Lung (tissue), 12 donors: Measurements from ENCODE around the gene NHSL1. TPM values are rescaled to one million over a fixed set of nuclear protein-coding genes. Genes with fewer than 3 reads are reported as not detected.

Experiments
- ATAC-seq: fragments of 200-7000 bp; cut with Tn5 transposase; one replicate; pipeline ENCODE4 v1.9.1; 2020; ENCODE audit warnings: moderate number of reproducible peaks; ENCODE audit not compliant: insufficient read depth, low FRiP score
- DNase-seq, 3 donors: peaks; one replicate each; pipeline ENCODE4 v3.0.0-alpha.2; 2013 to 2017
- H3K27ac ChIP-seq, 2 donors: one replicate each; pipeline ENCODE4 v1.5.1; 2013; ENCODE audit warnings: mild to moderate bottlenecking in 2 of 2, moderate library complexity in 2 of 2, control low read depth in 1 of 2, inconsistent platforms in 1 of 2, low read depth in 1 of 2, low read length in 1 of 2
- H3K27me3 ChIP-seq, 3 donors: one replicate each; pipeline ENCODE4 v1.5.1; 2013; ENCODE audit warnings: low read length in 2 of 3; ENCODE audit not compliant: control insufficient read depth in 3 of 3, insufficient read depth in 3 of 3
- H3K36me3 ChIP-seq, 4 donors: one replicate each; pipeline ENCODE4 v1.5.1; 2013; ENCODE audit warnings: low read length in 4 of 4, mild to moderate bottlenecking in 1 of 4, moderate library complexity in 1 of 4; ENCODE audit not compliant: control insufficient read depth in 4 of 4, insufficient read depth in 4 of 4
- H3K4me1 ChIP-seq, 5 donors: one replicate each; pipeline ENCODE4 v1.5.1; 2013; ENCODE audit warnings: low read length in 5 of 5, mild to moderate bottlenecking in 2 of 5, moderate library complexity in 1 of 5; ENCODE audit not compliant: control insufficient read depth in 5 of 5, insufficient read depth in 5 of 5
- H3K4me3 ChIP-seq: one replicate; pipeline ENCODE4 v1.5.1; 2013; ENCODE audit warnings: mild to moderate bottlenecking, control low read depth, moderate library complexity
- H3K9ac ChIP-seq, 2 donors: one replicate each; pipeline ENCODE4 v1.5.1; 2013; ENCODE audit warnings: low read length in 2 of 2, control low read depth in 1 of 2; ENCODE audit not compliant: insufficient read depth in 1 of 2
- H3K9me3 ChIP-seq, 4 donors: one replicate each; pipeline ENCODE4 v1.5.1; 2013; ENCODE audit warnings: low read length in 3 of 4, mild to moderate bottlenecking in 1 of 4, moderate library complexity in 1 of 4; ENCODE audit not compliant: control insufficient read depth in 4 of 4, insufficient read depth in 3 of 4
- WGBS, 2 donors: extraction: QIAGEN DNeasy Blood & Tissue Kit; methylation state at CpG; one replicate each; pipeline ENCODE4 v1.1.7; 2013; 5-methylcytosine and 5-hydroxymethylcytosine counted together
- polyA plus RNA-seq, 2 donors: library from polyadenylated mRNA; stranded (reverse); fragments of 200-250 nt; gene quantifications; one replicate each; pipeline ENCODE4 v1.2.1, GENCODE V29; 2013
- total RNA-seq, 2 donors: library from RNA; depleted of rRNA in 1 of 2; stranded (reverse); fragments of >200 nt in 1 of 2; gene quantifications; one replicate each; pipeline ENCODE4 v1.2.1, GENCODE V29; 2014 to 2021
- TF ChIP-seq, protein P1 (sequence below): IDR thresholded peaks from 2 replicates; pipeline ENCODE4 v1.5.1; 2012; ENCODE audit warnings: mild to moderate bottlenecking; ENCODE audit errors: control extremely low read depth, extremely low read depth
- donor health status: control.
- donor health status: control.
- donor health status: Bipolar disorder and iron deficiency.
- donor health status: healthy.
- donor health status: DM: yes; HTN: yes; CAD: no.

Gene NHSL1
- total and polyA plus RNA-seq, 4 donors: 5.2 to 53.7 (median 30.4) TPM

DNA sequence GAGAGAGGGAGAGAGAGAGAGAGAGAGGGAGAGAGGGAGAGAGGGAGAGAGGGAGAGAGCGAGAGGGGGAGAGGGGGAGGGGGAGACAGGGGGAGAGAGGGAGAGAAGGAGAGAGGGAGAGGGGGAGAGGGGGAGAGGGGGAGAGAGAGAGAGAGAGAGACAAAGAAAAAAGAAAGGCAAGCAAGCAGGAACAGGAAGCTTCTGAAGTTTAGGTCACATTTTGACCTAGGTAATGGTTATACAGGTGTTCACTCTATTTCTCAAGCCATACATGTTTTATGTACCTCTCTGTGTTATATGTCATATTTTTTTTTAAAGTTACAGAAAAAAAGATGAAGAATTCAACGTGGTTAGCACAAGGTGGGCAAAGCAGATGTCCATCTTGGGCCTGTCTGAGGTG is 9.4 kb downstream of the NHSL1 start:
- WGBS, 2 donors: 67 to 76% methylated on average over 1 of the region's 2 CpGs

DNA sequence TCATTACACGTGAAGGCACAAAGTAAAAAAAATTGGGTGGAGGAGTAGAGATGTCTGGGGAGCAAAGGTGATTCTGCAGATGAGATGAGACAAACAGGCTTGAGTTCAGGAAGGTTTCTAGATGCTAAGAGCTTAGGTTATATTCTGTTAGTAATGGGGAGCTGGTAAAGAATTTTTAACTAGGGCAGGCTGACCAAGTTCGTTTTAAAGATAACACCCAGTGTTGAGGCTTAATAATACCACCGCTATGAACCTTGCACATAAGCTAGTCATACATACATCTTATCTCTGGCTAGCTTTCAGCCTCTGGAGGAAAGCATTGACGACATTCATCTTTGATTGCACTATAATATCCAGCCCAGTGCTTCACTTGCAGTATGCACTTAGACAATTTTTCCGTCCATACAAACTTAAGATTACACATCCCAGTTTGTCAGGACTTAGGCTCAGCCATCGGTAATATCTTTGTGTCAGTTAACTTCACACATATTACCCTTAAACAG is 12.1 kb downstream of the NHSL1 start:
- H3K27ac ChIP-seq: peak overlapping the region in 1 of 2 donors; percentile 77
- H3K9ac ChIP-seq: no peak overlapping the region
- no peaks in the 10 kb centered on the region for H3K9me3 ChIP-seq
- TF ChIP-seq, protein P1, sequence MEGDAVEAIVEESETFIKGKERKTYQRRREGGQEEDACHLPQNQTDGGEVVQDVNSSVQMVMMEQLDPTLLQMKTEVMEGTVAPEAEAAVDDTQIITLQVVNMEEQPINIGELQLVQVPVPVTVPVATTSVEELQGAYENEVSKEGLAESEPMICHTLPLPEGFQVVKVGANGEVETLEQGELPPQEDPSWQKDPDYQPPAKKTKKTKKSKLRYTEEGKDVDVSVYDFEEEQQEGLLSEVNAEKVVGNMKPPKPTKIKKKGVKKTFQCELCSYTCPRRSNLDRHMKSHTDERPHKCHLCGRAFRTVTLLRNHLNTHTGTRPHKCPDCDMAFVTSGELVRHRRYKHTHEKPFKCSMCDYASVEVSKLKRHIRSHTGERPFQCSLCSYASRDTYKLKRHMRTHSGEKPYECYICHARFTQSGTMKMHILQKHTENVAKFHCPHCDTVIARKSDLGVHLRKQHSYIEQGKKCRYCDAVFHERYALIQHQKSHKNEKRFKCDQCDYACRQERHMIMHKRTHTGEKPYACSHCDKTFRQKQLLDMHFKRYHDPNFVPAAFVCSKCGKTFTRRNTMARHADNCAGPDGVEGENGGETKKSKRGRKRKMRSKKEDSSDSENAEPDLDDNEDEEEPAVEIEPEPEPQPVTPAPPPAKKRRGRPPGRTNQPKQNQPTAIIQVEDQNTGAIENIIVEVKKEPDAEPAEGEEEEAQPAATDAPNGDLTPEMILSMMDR: no peak
- ATAC-seq (no peak), DNase-seq (no peak)
- no peak overlapping the region for H3K4me3 ChIP-seq
- H3K36me3 ChIP-seq: peaks cover 0 to 8% (median under 1%) of the 10 kb centered on the region in 4 donors
- no peaks in the 10 kb centered on the region for H3K27me3 ChIP-seq
- peaks cover 0 to 41% (median 8%) of the 10 kb centered on the region in 5 donors for H3K4me1 ChIP-seq
- 89 to 96% methylated on average over 6 of the region's 6 CpGs for WGBS, 2 donors

More for the DNA sequence above, 9.4 kb downstream of the NHSL1 start:
- DNase-seq: no peak
- Histone ChIP-seq H3K9me3 (no peaks in the 10 kb centered on the region), H3K27ac (no peak overlapping the region), H3K27me3 (no peaks in the 10 kb centered on the region), H3K4me3 (no peak overlapping the region), H3K36me3 (peaks cover 0 to 4% (median under 1%) of the 10 kb centered on the region in 4 donors), H3K9ac (no peak overlapping the region), H3K4me1 (peaks cover 0 to 41% (median 13%) of the 10 kb centered on the region in 5 donors)
- ATAC-seq: no peak
- TF ChIP-seq, protein P1: no peak

DNA sequence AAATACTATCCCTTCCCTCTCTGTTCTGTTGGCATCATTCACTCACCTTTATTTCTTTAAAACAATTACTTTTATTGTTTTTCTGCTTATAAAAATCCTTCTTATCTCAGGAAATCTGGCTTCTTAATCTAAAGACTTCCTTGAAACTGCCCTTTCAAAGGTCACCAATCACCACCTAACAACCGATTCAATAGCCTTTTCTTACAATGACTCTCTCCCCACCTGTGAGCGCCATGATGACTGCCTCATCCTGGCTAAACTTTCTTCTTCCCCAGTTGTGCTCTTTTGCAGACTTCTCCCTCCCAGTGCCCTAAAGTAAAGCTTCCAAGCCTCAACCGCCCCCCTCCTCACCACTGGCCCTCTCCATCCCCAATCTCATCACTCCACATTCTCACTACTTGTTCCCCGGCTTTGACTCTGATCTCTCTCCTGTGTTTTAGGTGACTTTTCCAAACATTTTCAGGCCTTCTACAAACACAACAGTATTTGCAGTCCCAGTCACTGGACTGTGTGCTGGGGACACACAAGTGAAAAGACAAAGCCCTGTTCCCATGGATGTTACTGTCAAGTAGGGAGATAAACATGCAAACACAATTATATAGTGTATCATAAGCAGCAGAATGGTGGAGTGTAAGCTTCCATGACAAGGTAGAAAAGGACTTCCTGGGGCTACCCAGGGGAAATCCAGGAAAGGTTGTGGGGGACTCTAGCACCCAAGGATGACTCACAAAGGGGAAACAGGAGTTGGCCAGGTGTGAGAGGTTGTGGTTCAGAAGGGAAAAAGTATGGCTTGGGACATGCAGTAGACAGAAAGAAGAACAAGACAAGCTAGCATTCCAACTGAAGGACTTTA is 12.8 kb downstream of the NHSL1 start:
- ATAC-seq: no peak
- Histone ChIP-seq H3K9ac (no peak overlapping the region), H3K27me3 (no peaks in the 10 kb centered on the region), H3K4me1 (peaks cover 0 to 36% (median 8%) of the 10 kb centered on the region in 5 donors), H3K4me3 (no peak overlapping the region), H3K9me3 (no peaks in the 10 kb centered on the region), H3K27ac (peak overlapping the region in 1 of 2 donors; percentile 77), H3K36me3 (peaks cover 0 to 8% (median under 1%) of the 10 kb centered on the region in 4 donors)
- DNase-seq: no peak
- 83 to 91% methylated on average over 4 of the region's 4 CpGs for WGBS, 2 donors
- TF ChIP-seq, protein P1: no peak
